ENCODE results near the gene NEBL. TPM values are rescaled to one million over a fixed set of nuclear protein-coding genes. Genes with fewer than 3 reads are reported as not detected.

Gene NEBL
- total RNA-seq, 4 donors from 2014 or later = 33.9 to 66.0 (median 53.4) TPM

GRCh38 chr10:20908391-20908790 lies 11.3 kb upstream of the NEBL start:
- no peaks in the 10 kb centered on the region for H3K4me1 ChIP-seq
- H3K27ac ChIP-seq = no peak overlapping the region
- H3K36me3 ChIP-seq = peaks cover 0 to 5% (median 0%) of the 10 kb centered on the region in 3 donors
- no peaks in the 10 kb centered on the region for H3K27me3 ChIP-seq
- intact Hi-C loops (cut with DNase I) = no loop called here
- H3K4me3 ChIP-seq = no peak overlapping the region
- no peak for DNase-seq
- TF ChIP-seq CTCF (IDR thresholded peaks at IDR 0.05) (no peak), POLR2A (IDR thresholded peaks at IDR 0.05) (no peak)
- WGBS, 2 donors = 66 to 79% methylated on average over 3 of the region's 3 CpGs
- H3K9me3 ChIP-seq = no peaks in the 10 kb centered on the region

- Histone ChIP-seq H3K27me3 (no peaks in the 10 kb centered on the region), H3K9me3 (no peaks in the 10 kb centered on the region), H3K27ac (no peak overlapping the region), H3K36me3 (peaks cover 0 to 5% (median 0%) of the 10 kb centered on the region in 3 donors), H3K4me1 (peaks cover 0 to 10% (median 0%) of the 10 kb centered on the region in 3 donors), H3K4me3 (no peak overlapping the region)
- intact Hi-C loops (cut with DNase I) = no loop called here
- TF ChIP-seq CTCF (IDR thresholded peaks at IDR 0.05) (no peak), POLR2A (IDR thresholded peaks at IDR 0.05) (no peak)
- 74 to 78% methylated on average over 5 of the region's 5 CpGs for WGBS, 2 donors
- DNase-seq = no peak
Observed at GRCh38 chr10:20903635-20904390, 6.7 kb upstream of the NEBL start.

- no peak for DNase-seq
- no peak overlapping the region for H3K4me3 ChIP-seq
- TF ChIP-seq POLR2A (IDR thresholded peaks at IDR 0.05) = no peak
- TF ChIP-seq CTCF (IDR thresholded peaks at IDR 0.05) = no peak
- peaks cover 0 to 16% (median 0%) of the 10 kb centered on the region in 3 donors for H3K4me1 ChIP-seq
- H3K27ac ChIP-seq = no peak overlapping the region
- H3K36me3 ChIP-seq = peaks cover 0 to 5% (median 0%) of the 10 kb centered on the region in 3 donors
- WGBS, 2 donors = 66 to 76% methylated on average over 5 of the region's 5 CpGs
- no peaks in the 10 kb centered on the region for H3K27me3 ChIP-seq
- intact Hi-C loops (cut with DNase I) = no loop called here
- no peaks in the 10 kb centered on the region for H3K9me3 ChIP-seq
Observed at GRCh38 chr10:20901110-20901509, 4.0 kb upstream of the NEBL start.

GRCh38 chr10:20898866-20899535 lies 1.9 kb upstream of the NEBL start:
- intact Hi-C loops (cut with DNase I) = no loop called here
- Histone ChIP-seq H3K4me3 (no peak overlapping the region), H3K9me3 (no peaks in the 10 kb centered on the region), H3K4me1 (peaks cover 0 to 16% (median 0%) of the 10 kb centered on the region in 3 donors), H3K36me3 (no peaks in the 10 kb centered on the region), H3K27ac (peak overlapping the region in 1 of 4 donors; percentile 13), H3K27me3 (no peaks in the 10 kb centered on the region)
- TF ChIP-seq CTCF (IDR thresholded peaks at IDR 0.05) (no peak), POLR2A (IDR thresholded peaks at IDR 0.05) (no peak)
- WGBS, 2 donors = 33 to 45% methylated on average over 3 of the region's 3 CpGs
- no peak for DNase-seq

GRCh38 chr10:20893297-20893696 lies 3.8 kb downstream of the NEBL start:
- H3K9me3 ChIP-seq = no peaks in the 10 kb centered on the region
- H3K36me3 ChIP-seq = no peaks in the 10 kb centered on the region
- intact Hi-C loops (cut with DNase I) = no loop called here
- no peaks in the 10 kb centered on the region for H3K27me3 ChIP-seq
- H3K4me3 ChIP-seq = no peak overlapping the region
- H3K27ac ChIP-seq = no peak overlapping the region
- H3K4me1 ChIP-seq = peaks cover 0 to 1% (median 0%) of the 10 kb centered on the region in 3 donors
- no peak for DNase-seq
- 63 to 74% methylated on average over 1 of the region's 1 CpG for WGBS, 2 donors
- TF ChIP-seq POLR2A (IDR thresholded peaks at IDR 0.05) (no peak), CTCF (IDR thresholded peaks at IDR 0.05) (no peak)
